HK-2 (cell line): ENCODE results near the gene SUMO3.

Experiments used
- DNase-seq: peaks from one replicate; pipeline ENCODE4 v3.0.0-alpha.2; 2018; ENCODE audit not compliant: unreplicated experiment

Gene SUMO3

DNA sequence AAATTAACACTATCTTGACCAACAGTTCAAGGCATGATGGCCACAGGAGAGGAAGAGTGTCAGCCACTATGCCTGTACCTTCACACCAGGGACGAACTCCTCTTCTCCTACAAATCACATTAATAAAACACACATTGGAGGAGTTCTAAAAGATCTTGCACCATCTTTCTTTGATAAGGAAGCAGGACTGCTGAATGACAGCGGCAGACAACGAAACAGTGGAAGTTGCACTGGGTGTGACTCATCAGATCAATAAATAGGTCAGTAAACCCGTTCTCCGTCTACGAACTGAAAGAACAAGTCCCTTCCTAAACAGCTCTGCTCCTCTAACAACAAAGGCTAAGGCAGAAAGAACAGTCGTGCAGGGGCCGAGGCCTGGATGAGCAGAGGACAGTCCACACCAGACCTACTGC lies 39.4 kb downstream of the SUMO3 start:
- DNase-seq: no peak

DNA sequence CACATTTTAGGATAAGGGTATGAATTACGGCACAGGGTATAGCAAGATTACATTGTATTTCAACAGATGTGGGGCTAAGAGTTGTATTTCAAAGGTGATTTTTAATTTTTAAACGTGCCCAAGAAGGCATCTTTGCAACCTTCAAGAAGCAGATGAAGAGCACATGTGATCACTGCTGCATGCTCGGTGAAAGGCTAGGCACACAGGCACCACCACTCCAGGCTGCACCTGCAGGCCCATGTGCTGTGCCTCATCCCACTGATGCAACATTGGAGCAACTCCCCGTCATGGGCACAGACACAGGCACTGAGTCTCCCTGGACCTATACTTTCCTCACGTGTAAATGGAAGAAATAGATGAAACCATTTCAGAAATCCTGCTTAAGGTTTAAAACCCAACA lies 39.8 kb downstream of the SUMO3 start:
- no peak for DNase-seq

DNA sequence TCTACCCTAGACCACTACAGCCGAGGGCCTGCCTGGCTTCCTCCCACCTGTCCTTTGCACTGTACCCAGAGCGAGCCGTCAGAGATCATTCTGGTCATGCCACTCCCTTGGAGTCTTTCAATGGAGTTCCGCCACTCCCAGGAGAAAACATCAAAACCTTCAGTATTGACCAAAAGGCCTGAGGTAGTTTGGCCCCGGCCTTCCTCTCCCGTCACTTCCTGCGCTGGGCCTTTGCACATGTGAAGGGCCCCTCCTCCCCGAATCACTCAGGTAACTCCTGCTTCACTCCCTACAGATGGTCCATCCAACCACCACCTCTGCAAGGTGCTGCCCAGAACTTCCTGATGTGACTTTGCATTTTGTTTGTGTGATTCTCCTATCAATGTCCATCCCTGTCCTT lies 42.9 kb downstream of the SUMO3 start:
- no peak for DNase-seq

DNA sequence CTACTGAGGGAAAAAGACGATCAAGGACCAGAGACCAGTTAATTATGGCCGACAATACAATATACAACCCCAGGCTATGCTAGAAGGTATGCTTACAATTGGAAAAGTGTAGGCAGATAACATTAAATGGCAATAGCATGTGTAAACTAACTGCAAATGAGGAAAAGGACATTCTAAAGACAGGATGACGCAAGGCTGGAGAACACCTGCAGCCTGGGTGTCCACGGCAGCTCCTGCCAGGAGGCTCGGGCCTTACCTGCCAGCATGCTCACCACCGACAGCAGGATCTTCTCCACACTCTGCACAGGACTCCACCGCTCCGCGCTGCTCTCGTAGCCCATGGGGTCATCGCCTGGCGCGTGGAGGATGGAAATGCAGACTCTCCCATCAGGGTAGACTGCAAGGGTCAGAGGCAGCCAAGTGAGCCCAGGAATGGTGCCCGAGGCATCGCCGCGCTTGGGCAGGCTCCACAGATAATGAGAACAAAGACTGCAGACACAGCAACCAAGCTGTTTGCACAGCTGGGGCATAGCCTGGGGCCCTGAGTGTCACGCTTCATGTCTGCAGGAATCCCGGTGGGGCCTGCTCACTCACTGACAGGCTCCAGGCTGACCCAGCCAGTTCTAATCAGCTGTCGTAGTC lies 44.5 kb downstream of the SUMO3 start:
- no peak for DNase-seq

DNA sequence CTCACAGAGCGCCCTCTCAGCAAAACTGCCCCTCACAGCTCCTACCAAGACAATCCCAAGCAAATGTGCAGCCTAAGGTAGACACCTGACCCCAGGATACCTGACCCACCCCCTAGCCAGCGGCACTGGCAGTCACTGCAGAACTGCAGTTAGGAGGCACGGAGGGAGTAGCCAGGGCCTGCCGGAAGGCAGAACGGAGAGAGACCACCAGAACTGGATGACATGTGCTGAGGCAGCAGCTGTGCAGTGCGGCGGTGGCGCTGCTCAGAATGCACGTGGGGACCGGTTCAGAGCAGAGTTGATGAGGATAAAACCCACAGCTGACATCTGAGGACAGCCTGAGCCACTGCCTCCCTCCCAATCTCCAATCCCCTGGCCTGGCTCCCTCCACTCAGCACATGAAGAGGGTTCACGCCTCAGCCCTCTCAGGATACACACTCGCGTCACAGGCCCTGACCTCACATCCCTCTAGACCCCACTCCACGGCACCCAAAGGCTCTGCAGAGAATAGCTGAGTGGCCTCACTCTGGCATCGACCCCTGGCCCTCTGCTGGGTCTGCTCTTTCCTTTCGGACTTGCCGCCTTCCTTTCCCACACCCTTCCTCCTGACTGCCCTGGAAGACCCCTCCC lies 45.9 kb downstream of the SUMO3 start:
- no peak for DNase-seq

DNA sequence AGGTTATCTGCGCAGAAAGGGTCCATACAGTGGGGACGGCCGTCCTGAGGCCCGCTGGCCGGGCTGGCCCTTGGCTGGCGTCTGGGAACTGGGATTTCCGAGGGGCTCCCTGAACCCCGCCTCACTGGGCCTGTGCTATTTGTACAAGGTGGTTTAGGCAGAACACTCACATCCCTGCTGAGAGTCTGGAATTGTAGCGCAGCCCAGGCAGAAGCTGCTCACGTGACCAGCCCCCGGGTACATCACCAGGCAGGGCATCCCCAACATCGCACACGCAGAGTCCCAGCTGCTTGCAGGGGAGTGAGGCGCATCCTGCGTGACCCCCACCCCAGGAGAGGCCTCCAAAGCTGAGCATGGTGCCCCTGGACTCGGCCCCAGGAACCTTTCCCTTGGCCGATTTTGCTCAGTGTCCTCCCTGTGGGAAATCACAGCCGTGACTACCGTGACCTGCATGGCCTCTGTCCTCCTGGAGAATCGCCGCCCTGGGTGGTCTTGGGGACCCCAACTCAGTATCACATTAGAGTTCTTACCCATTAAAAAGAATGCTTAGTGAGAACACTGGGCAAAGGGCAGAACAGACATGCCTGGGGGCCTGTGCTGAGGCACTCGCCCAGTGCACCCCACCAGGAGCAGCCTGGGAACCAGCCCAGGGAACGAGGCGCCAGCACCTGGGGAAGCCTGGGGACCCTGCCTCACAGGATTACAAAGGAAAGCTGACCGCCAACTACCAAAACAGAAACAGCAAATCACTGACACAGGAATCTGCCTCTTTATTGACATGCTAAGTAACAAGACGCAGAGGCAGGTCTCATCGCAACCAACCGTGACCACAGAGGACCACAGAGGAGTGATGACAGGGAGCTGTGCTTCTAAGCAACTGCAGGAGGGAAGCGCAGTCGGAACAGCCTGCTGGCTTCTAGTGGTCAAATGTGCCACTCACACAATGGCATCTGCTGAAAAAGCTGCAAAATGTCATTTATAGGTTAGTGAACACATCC lies 49.7 kb downstream of the SUMO3 start:
- no peak for DNase-seq

DNA sequence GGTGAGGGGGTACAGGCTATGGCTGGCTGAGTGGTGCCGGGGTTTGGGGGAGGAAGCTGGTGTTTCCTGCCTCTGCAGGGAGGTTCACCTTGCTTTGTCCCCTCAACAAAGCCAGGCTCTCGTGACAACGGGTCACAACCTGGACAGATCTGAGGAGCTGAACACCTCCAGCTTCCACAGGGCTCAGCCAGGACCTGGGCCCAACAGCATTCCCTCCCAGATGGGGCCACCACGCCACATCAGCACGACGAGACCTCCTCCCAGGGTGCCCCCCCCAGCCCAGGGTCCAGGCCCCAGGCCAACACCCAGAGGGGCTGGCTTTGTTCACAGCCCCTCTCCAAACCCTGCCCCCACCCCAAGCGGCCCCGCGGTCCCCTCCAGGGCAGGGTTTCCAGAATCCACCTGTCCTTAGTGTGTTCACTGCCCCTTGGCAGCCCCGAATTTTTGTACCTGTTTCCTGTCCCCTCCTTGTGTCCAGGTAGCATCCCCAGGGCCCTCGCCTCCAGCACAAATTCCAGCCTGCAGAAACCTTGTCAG lies 51.0 kb downstream of the SUMO3 start:
- DNase-seq: no peak

DNA sequence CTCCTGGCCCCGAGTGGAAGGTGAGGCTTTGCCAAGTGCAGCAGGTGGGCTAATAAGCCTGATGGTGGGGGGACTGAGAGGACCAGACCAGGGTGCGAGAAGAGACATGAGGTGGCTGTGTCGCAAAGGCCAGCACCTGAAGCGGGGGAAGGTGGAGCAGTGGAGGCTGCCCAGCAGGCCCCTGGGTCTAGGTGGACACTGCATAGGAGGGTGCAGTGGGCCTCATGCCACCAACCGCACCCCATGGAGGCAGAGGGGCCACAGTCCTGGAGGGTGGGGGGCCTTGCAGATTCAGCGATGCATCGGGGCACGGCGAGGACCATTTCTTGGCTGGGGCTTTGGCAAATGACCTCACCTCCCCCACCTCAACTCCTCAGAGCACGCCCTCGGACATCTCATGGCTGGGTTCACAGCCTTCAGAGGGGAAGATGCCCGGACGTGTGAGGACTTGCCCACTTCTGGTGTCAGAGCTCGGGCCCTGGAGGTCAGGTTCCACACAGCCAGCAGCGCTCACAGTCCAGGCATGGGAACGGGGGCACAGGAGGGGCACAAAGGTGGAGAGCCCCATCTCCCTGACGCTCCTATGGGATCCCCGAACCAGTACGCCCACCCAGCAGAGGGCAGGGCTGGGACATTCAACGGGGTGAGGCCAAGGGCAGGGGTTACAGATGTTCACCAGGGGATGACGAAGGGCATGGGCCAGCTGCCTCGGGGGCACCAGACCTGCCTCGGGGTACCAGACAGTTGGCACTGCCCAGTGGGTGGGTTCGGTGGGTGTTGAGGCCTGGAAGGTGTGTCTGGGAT lies 51.6 kb downstream of the SUMO3 start:
- no peak for DNase-seq

DNA sequence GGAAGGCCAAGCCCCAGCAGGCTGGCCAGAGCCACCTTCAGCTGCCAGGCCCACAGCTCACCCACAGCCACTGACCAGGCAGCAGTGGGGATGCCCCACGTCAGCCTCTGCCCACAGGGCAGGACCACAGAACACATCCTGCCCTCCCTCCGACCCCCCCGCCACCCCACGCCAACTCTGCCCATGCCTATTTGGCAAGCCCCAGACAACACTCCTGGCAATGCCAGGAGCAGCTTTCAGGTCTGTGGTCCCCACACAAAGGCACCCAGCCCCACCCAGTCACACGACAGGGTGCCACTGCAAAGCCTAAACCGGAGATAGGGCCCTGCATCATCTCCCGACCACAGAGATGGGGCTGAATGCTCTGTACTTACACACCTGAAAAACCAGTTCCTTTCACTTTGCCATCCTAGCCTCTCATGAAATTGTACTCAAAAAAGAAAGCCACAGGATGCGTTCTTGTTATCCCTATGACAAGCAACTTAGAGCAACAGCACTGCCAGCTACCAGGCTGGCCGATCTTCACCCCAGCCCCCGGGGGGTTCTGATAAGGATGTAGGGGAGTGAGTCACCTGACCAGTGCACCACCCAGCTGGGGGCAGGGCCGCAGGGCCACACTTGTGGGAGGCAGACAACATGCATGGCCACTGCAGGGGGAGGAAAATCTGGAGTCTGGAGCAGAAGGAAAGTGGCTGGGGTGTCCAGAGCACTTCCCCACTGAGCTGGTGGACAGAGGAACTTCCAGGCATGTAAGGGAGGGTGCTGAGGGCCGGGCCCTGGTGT lies 52.4 kb downstream of the SUMO3 start:
- DNase-seq: no peak

DNA sequence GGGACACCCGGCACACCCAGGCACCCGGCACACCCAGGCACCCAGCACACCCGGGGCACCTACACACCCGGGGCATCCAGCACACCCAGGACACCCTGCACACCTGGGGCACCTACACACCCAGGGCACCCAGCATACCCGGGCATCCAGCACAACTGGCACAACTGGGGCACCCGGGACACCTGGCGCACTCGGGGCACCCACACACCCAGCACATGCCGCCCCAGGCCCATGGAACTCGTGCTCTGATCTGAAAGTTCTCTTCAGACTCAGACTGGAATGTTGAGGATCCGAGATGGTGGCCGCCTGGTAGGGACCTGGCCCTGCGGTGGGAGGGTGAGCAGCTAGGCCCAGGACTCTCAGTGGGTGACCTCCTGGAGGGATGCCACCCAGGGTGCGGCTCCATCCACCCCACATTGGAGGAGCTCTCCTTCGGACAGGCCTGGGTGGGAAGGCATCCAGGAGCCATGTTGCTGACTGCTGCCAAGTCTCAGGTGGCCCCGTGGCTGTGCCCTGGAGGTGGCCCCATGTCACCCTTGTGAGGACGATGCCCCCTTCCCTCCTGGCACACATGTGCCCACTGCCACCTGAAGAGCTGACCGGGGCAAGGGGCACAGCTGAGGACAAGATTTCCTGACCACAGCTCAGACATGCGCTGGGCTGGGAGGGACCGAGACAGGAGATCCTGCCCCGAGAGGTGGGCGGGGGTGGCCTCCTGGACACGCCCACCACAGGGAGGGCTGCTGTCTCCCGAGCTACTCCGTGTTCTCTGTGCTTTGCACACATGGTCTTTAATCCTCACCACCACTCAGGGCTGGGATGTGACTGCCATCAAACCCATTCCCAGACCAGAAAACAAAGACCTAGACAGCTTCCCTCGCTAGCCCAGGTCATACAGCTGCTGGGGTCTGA lies 53.3 kb downstream of the SUMO3 start:
- DNase-seq: no peak

DNA sequence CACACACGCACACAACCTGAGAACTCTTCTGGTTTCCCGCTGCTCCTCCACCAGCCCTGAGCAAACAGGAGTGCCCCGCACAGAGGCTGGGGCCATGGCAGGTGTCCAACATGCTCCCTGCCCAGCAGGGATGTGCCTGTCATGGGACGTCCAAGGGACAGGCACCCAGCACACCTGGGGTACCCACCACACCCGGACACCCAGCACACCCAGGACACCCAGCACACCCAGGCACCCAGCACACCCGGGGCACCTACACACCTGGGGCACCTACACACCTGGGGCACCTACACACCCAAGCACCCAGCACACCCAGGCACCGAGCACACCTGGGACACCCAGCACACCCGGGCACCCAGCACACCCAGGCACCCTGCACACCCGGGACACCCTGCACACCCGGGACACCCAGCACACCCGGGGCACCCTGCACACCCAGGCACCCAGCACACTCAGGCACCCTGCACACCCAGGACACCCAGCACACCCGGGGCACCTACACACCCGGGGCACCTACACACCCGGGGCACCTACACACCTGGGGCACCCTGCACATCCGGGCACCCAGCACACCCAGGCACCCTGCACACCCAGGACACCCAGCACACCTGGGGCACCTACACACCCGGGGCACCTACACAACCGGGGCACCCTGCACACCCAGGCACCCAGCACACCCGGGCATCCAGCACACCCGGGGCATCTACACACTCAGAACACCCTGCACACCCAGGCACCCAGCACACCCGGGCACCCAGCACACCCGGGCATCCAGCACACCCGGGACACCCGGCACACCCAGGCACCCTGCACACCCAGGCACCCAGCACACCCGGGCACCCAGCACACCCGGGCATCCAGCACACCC lies 54.2 kb downstream of the SUMO3 start:
- no peak for DNase-seq

DNA sequence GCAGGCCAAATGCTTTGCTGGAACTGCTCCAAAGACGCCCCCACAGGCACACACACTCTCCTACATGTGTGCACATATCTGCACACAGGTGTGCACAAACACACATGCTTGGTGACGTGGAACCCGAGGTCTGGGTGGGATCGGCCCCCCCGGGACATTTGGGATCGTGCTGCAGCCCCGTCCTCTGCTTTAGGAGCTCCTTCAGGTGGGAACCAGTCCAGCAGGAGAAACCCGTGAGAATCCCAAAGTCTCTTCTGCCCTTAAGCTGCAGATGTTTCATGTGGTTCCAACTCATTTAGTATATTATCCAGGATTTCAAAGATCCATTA lies 54.8 kb downstream of the SUMO3 start:
- DNase-seq: no peak

DNA sequence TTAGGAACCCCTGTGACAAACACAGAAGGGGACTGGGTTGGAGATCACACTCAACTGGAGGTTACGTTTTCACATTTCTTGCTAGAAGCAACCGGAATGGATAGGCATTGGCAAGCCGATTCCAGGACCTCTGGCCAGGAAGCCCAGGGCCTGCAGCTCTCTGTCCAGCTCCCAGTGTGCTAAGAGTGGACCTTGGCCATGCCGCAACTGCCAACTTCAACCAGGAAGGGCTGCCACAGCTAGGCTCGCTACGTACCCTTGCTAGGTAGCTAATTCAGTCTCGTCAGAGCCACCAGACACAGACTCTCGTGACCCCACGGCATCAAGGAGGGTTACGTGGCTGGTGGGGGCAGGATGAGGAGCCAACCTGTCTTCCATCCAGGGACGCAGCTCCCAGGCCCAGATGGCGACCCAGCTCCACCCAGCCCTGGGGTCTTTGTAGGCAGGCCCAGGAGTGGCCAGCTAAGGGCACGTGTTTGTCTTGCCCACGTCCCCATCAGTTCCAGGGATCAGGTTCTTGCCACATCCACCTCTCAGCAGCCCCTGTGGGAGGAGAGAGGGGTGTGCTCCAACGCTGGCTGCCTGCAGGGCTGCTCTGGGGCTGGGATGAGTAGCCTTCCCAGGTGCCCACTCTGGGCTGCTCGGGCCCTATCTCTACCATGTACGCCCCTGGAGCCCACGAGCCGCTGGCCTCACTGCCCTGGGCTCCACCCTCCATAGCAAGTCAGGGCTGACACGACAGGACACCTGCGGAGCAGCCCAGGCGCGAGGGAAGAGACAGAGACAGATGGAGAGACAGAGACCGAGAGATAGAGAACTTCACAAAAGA lies 55.4 kb downstream of the SUMO3 start:
- DNase-seq: no peak

DNA sequence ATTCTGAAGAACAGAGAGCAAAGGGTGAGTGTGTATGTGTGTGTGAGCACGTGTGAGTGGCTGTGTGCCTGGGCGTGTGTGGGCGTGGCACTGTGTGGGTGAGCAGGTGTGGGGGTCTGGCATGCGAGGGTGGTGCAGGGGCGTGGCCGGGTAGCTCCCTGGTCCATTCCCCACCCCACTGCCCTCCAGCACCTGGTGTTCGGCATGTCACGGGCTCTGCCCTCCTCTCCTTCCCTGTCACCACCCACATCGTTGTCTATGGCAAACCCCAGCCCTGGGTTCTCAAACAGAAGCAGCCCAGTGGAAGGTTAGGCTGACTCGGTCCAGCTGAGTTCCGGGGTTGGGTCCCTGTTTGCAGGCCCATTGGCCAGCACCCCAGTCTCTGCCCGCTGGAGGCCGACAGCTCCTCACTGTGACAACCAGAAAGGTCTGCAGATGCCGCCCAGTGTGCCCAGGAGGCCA lies 56.1 kb downstream of the SUMO3 start:
- no peak for DNase-seq

DNA sequence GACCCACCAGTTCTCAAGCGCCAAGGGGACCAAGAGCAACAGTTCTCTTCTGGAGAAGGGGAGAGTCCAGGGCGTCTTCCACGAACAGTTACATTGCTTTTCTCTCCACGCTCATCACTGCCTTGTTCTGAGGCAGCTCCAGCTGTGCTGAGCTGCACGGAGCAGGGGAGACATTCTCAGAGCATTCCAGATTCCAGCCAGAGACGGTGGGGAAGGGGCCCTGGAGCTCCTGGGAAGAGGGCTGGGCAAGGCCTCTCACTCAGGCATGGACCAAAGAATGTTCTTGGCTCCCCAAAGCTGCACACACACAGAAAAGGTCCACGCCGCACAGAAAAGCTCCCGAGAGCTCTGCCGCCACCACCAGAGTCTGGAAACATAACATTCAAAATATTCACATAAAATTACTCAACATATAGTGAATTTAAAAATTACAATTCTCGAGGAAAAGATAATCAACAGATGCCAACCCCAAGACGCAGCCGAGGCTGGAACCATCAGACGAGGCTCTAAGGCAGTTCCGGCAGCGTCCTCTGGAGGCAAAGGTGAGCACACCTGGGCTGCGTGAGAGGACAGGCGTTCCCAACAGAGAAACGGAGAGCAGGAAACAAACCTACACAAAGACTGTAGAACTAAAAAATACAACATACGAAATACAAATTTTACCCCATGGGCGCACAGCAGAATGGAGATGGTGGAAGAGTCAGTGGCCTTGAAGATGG lies 56.7 kb downstream of the SUMO3 start:
- no peak for DNase-seq

DNA sequence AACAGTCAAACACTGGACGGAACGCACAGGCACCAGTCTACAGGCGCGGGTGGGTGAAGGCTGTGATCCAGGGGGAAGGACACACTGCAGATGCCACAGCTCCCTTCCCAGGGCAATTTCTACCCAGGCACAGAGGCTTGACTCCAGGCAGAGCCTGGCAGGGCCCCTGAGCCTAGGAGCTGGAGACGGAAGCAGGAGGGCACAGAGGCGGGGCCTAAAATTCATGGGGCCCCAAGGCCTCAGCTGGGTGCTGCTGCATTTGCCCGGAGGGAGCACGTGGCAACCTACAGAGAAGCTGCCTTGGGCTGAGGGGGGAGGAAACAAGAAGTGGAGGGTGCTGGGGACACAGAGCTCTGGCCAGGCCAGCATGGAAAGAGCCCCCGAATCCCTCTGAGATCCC lies 57.5 kb downstream of the SUMO3 start:
- DNase-seq: no peak

DNA sequence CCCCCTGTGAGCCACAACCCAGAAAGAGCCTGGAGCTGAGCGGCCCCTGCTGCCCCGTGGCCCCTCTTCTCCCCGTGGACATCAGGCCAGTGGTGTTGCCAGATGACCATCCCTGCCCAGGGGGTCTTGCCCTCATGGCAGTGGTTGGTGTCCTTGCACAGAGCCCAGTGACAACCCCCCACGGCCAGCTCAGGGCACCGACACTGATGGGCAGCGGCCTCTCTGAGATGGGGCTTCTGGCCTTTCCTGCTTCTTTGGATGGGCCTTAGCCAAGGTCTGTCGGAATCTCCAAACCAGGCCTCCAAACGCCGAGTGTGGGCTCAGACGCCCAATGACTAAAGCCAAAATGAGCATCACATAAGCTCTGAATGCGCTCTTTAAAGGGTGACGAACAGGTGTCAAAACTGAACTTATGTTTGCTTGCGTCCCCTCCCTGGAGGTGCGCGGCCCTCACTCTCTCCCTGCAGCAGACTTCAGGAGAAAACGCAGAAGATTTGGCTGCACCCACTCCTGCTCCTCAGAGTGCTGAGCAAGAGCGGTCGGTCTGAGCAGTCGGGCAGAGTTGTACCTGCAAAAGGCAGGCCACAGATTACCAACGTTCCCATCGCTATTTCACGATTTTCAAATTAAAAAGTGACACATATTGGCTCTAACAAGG lies 58.1 kb downstream of the SUMO3 start:
- DNase-seq: no peak
